ENCODE measurements around the gene PNPLA7. TPM values are rescaled to one million over a fixed set of nuclear protein-coding genes. Genes with fewer than 3 reads are reported as not detected.

PNPLA7 gene
- total and polyA plus RNA-seq, 2 of the 4 experiments (the other 2 are of a cell fraction) = under 0.01 to 0.89 TPM

DNA sequence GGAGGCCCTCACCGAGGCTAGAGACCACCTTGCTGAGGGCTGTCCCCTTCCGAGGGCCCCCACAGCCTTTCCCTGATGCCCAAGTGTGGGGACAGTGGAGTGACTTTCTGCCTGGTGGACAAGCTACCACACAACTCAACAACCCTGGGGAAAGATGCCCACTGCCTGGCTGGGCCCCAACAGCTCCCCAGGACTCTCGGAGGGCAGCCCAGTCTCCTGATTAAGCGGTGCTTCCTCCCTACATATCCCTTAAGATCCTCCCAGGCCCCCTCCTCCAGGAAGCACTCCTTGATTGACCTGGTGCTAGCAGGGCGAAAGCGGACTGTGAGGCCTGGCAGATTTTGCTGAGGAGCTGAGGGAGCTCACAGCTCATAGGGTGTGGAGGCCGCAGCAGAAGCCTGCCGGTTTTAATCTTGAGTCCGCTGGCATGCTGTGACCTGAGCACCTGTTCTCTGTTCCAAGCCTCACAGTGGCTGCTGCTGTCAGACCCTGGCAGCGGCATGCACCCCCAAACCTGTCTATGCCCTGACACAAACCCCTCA lies 93.3 kb downstream of the PNPLA7 start:
- DNase-seq = no peak
- H2AK9ac ChIP-seq (replicated peaks; ENCODE audit: low read depth, low read length, poor library complexity) = peak overlapping the region; percentile 72
- no TSS peak for BruUV-seq (replicated peaks)
- ChIA-PET POLR2A (ENCODE audit: unreplicated experiment) (no interaction called here), CTCF (interaction anchor here (0.8 kb wide), 1 partner anchor 155 kb away, joined by 3 read pairs; the partner anchor contains the start of gene NRARP)
- no peak for TF ChIP-seq NFE2L2 (IDR thresholded peaks at IDR 0.05; ENCODE audit: low read depth, low read length)
- TF ChIP-seq RAD21 (IDR thresholded peaks at IDR 0.05; ENCODE audit: low read length) = no peak
- TF ChIP-seq RCOR1 (IDR thresholded peaks at IDR 0.05; ENCODE audit: insufficient replicate concordance, low read length) = no peak
- TF ChIP-seq MXI1 (IDR thresholded peaks at IDR 0.05; ENCODE audit: borderline replicate concordance, low read depth, low read length) = no peak
- no peak for TF ChIP-seq CHD1 (IDR thresholded peaks at IDR 0.05; ENCODE audit: low read depth, low read length)
- TF ChIP-seq MAFK (IDR thresholded peaks at IDR 0.05; ENCODE audit: low read depth, low read length) = no peak
- no peak overlapping the region for H4K8ac ChIP-seq (ENCODE audit: low read depth in 2 of 2, low read length in 2 of 2)
- no peak overlapping the region for H2BK20ac ChIP-seq (ENCODE audit: low read depth, low read length)
- no peak overlapping the region for H4K91ac ChIP-seq (ENCODE audit: insufficient read depth, low read depth, low read length)
- no peak overlapping the region for H2BK15ac ChIP-seq (ENCODE audit: low read depth, low read length)
- peak overlapping the region; percentile 8; the same call in 1 of the 2 replicates for H2AK5ac ChIP-seq (ENCODE audit: low read depth, low read length)
- no peaks in the 10 kb centered on the region for H3K9me3 ChIP-seq (ENCODE audit: control insufficient read depth, insufficient read depth, low read length)
- no peaks in the 10 kb centered on the region for H3K9me1 ChIP-seq (ENCODE audit: insufficient read depth, low read length)
- H4K20me1 ChIP-seq (ENCODE audit: insufficient read depth, low read length) = peaks cover 37% of the 10 kb centered on the region
- H4K5ac ChIP-seq (ENCODE audit: low read depth, low read length) = no peak overlapping the region
- H3K18ac ChIP-seq (ENCODE audit: low read depth, low read length) = no peak overlapping the region
- H3K4me1 ChIP-seq (ENCODE audit: control insufficient read depth, insufficient read depth, low read length) = peaks cover 24% of the 10 kb centered on the region
- no peak overlapping the region for H2BK5ac ChIP-seq (ENCODE audit: low read depth, low read length, poor library complexity, severe bottlenecking)
- intact Hi-C loops (cut with micrococcal nuclease) = no loop called here
- H2AFZ ChIP-seq (replicated peaks; ENCODE audit: low read length, poor library complexity) = peak overlapping the region; percentile 21
- H3K56ac ChIP-seq (ENCODE audit: extremely low read depth, insufficient read depth, low read length) = no peak overlapping the region
- H3K27me3 ChIP-seq (ENCODE audit: control insufficient read depth, insufficient read depth, low read length) = no peaks in the 10 kb centered on the region
- H3K23ac ChIP-seq (ENCODE audit: low read depth, low read length) = peak overlapping the region; percentile 42; the same call in 1 of the 2 replicates
- H3K4ac ChIP-seq (ENCODE audit: low read depth, low read length) = no peak overlapping the region; the same call in 1 of the 2 replicates
- peaks cover 6 to 42% of the 10 kb centered on the region in 2 experiments; a peak in 3 of 4 replicates for H3K79me1 ChIP-seq (ENCODE audit: low read depth in 1 of 2, low read length in 2 of 2)
- H3K14ac ChIP-seq (replicated peaks; ENCODE audit: low read depth, low read length) = no peak overlapping the region
- H3K9ac ChIP-seq (ENCODE audit: low read depth, low read length) = no peak overlapping the region
- H3K4me2 ChIP-seq (ENCODE audit: low read depth, low read length) = peak overlapping the region; percentile 6; the same call in 1 of the 2 replicates
- peaks cover 32% of the 10 kb centered on the region for H3K36me3 ChIP-seq (ENCODE audit: control insufficient read depth, insufficient read depth, low read length)
- no peak overlapping the region for H3K4me3 ChIP-seq (ENCODE audit: insufficient read depth, low read depth, low read length)
- 92% methylated on average over 5 of the region's 10 CpGs; no CpG with 5 or more reads in 1 of the 2 experiments for WGBS, 2 experiments (ENCODE audit: extremely low coverage in 2 of 2, insufficient read length in 1 of 2)
- no peak overlapping the region for H2BK120ac ChIP-seq (ENCODE audit: low read depth, low read length)
- in situ Hi-C loops (cut with MboI; ENCODE audit: low sequenced_read_pairs) = no loop called here
- H3K27ac ChIP-seq (ENCODE audit: insufficient read depth, low read length) = no peak overlapping the region
- ATAC-seq (ENCODE audit: low read depth) = no peak
- dilution Hi-C loops (cut with HindIII; ENCODE audit: low sequenced_read_pairs, unreplicated experiment) = no loop called here

Measured in IMR-90 (cell line).